ENCODE data around the gene FHDC1.

Gene FHDC1

DNA sequence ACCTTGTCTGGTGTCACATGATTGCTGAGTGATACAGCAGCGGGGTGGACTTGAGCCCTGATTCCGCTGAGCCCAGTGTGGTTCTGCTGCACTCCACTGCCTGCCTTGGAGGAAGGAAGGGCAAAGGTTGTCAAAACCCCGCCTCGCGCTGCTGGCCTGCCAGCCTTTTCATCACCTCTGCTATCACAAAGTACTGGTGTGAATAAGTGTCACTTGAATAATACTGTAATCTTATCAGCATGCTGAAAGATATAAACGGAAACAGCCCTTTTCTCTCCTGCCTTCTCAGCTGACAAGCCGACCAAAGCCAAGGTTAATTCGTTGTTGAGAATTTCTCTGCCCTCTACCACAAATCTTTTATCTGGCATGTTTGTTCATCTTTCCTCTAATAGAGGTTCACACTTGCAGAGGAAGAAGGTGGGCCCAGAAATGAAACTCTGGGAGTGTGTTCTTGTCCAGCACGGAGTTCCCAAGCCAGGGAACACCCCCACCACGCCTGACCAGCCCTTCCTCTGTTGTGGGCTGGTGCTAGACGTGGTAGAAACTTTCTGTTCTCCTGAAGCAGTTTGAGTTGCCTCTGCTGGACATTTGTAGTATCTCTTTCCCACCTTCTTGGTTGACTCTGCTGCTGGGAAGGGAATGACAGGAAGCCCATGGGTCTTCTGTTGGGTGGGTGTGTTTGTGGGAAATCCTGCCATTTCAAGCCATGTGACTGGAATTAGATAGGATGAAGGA is 21.5 kb downstream of the FHDC1 start:
- DNase-seq (ENCODE audit: low read depth) = no peak

DNA sequence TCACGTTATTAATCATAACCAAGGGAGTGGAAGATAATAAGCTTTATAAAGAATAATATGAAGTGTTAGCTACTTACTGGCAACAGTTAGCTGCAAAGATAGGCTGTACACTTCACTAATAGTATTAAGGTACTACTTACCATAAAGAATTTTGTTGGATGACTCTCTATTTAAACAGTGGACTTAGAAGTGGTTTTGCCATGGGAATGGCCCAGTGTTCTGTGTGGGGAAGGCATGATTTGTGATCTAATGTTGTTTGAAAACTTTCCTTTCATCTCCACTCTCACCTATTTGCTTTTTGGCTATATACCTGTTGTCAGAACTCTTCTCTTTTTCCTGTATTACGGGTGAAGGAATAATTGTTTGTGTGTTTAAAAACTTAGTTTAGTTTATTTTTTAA is 23.0 kb downstream of the FHDC1 start:
- no peak for DNase-seq (ENCODE audit: low read depth)

DNA sequence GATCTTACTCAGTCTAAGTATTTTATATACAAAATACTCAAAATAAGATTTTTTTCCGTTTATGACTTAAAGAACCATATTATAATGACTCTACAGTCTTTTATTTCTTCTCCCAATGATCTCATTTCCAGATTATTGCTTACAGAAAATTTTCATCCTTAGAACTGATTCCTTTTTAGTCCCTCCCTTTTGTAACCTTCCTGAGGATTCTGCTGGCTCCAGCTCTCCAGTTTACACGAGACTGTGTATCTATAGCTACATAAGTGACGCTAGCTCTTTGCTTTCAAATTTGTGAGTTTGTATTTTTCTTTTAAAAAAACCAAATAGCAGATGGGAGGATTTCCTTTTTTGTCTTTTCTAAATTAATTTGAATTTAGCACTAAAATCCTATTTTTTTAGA is 24.0 kb downstream of the FHDC1 start:
- DNase-seq (ENCODE audit: low read depth) = no peak

DNA sequence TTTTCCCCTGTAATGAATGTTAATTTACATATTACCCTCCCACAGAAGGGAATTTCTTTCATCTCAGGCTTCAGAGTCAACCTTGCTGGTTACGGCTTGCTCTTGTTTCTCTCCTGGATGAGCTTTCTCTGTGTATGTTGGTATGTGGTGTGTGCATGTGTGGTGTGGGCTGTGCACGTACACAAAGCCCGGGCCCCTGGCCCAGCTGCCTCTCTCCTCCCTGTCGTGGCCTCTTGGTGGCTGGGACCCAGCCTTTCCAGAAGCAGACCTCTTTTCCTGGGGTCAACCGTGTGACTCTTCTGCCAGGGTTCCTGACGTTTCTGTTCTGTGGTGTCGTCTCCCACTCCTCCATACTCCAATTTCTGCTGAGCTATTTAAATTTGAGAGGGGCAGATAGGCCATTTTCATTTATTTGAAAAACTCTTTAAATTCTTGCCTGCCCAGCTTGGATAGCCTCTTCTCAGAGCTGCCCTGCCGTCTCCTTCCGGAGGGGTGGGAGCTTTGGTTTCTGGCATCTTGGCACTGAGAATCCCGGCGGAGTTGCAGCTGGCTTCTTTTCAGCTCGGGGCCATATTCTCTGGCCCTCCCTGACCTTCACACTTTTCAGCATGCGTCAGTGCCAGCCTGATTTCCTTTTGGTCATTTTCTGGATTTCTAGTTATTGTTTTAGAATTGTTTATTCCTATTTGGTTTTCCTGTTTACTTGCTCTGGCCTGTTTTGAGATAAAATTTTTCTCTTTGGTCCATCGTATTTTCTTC is 25.1 kb downstream of the FHDC1 start:
- DNase-seq (ENCODE audit: low read depth) = no peak

DNA sequence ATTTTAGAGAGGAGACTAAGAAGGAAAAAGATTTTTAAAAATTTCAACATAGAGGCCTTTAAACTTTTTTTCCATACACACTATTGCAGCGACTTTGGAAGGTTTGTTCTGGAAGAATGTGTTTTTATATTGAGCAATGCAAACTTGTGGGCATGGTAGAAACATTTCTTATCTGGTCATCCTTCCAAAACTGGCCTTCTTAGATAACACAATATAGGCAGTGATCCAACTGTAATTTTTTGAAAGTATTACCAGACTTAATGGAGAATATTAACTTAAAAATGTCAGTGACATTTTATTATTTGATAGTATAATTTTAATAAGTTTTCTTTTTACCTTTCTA is 25.6 kb downstream of the FHDC1 start:
- DNase-seq (ENCODE audit: low read depth) = no peak

DNA sequence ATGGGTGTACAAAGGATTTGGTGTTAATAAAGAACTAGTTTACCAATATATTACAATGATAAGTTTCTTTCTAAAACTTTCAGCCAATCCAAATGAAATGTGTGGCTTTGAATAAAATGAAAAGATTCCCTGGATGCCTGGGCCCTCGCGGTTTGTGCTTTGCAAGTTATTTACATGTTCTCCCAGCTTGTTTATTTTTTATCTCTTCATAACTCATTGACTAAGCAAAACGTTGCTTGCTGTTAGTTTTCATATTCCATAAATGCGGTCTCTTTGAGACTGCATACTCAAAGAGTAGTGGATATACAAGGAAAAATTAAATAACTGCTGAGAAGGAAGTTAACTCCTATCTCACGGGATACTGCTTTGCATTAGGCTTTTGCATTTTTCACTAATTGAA is 26.0 kb downstream of the FHDC1 start:
- DNase-seq (ENCODE audit: low read depth) = no peak

DNA sequence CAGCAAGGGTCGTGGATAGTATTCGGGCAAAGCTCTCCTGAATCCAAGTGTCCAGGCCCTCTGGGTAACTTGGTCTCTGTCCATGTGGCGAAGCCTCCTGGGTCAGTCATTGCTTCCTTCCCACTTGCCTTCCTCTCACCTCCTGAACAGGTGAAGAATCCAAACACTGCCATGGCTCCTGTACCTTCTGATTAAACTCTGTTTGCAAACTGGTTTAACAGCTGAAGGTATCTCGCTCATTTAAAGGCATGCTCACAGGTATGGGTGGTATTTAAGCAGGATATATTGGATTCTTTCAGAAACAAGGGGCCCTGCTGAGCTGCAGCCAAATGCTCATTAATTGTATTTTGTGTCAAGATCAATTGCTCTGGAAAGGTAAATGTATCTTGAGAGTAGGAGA is 28.2 kb downstream of the FHDC1 start:
- no peak for DNase-seq (ENCODE audit: low read depth)

DNA sequence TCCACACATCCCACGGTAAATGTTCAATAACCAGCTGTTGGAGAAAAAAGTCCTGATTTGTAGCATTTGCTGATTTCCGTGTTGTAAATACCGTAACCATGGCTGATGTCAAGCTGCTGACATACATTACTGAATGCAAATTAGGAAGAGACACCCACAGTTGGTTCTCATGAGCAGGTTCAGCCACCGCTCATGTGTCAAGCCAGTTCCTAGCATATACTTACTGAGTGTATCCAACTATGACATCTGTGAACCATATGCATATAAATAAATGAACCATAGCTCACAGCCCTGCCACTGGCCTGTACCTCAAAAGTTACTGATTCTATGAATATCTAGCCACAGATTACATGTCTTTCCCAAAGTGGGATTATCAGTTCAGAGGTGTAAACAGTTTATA is 29.5 kb downstream of the FHDC1 start:
- DNase-seq (ENCODE audit: low read depth) = no peak

DNA sequence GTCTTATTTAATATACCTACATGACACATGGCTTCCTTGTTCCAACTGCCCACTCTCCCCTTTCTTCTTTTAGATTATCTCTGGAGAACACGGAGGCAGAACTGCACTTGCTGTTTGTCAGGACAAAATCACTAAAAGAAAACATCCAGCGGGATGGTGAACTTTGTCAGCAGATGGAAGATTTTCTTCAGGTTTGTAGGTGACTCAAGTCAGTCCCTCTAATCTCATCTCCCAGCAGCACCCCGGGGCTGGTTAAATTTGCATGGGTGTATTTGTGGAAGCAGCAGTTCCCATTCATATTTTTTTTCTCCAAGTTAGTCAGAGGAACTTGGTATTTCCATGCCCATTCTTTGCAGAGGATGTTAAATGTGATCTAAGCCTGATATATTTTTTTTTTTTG is 31.8 kb downstream of the FHDC1 start:
- DNase-seq (ENCODE audit: low read depth) = no peak

DNA sequence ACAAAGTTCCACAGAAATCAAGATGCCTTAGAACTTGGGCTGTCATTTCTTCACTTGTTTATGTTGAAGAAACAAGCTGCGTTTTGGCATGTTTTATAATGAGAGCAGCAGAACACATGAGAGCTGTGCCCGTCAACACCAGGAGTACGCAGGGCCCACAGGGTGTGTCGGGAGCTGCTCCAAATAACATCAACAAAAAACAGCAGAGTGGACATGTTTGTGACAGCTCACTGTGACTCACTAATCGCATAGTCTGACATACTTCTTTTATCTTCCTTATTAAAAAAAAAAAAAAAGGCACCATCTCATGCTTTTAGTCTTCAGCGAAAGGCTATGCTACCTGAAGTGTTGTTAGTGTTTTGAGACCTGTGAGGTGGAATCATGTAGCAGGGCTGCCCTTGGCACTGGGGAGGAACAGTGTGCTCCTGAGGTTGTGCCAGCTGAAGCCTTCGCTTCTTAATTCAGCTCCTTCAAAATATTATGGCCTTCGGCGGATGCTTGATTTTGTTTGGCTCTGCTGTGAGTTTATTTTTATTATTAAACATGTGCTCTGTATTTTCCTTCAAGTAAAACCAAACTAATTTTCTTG is 32.8 kb downstream of the FHDC1 start:
- no peak for DNase-seq (ENCODE audit: low read depth)

DNA sequence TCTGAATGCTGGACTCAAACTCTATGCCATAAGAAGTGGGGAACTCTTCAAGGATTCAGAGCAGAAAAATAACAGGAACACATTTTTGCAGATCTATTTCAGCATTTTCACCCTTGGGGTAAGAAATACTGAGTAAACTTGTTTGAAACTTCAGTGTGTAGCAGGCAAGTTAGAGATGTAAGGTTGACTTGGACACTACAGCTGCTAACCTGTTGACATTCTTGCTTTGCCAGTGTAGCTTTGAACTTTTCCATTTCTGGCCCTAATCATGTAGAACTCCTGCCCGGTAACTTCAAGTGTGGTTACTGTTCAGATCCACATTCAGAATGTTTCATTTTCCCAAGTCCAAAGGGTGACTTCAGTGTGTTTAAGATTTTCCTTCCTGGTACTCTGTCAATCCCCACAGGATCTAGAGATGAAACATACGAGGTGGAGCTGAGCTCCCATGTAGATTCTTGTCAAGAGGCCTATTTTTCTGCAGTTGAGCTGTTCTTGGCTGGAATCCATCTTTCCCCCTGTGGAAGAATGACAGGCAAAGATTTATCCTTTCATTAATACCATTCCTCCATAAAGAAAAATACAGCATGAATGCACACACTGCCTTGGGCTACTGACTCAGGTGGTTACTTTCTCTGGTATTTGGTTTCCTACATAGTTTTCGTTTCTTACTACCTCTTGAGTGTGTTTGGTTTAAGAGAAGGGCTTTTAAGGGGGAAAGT is 34.1 kb downstream of the FHDC1 start:
- no peak for DNase-seq (ENCODE audit: low read depth)

DNA sequence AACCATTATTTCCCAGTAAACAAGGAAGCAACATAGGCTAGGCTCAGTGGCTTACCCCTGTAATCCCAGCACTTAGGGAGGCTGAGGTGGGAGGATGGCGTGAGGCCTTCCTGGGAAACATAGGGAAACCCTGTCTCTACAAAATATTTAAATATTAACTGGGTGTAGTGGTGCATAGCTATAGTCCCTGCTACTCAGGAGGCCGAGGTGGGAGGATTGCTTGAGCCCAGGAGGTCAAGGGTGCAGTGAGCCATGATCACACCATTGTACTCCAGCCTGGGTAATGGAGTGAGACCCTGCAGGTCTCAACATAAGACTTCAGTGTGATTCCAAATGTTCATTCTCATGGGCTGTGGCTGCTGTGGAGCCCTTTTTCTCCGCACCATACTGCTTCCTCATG is 34.9 kb downstream of the FHDC1 start:
- no peak for DNase-seq (ENCODE audit: low read depth)

DNA sequence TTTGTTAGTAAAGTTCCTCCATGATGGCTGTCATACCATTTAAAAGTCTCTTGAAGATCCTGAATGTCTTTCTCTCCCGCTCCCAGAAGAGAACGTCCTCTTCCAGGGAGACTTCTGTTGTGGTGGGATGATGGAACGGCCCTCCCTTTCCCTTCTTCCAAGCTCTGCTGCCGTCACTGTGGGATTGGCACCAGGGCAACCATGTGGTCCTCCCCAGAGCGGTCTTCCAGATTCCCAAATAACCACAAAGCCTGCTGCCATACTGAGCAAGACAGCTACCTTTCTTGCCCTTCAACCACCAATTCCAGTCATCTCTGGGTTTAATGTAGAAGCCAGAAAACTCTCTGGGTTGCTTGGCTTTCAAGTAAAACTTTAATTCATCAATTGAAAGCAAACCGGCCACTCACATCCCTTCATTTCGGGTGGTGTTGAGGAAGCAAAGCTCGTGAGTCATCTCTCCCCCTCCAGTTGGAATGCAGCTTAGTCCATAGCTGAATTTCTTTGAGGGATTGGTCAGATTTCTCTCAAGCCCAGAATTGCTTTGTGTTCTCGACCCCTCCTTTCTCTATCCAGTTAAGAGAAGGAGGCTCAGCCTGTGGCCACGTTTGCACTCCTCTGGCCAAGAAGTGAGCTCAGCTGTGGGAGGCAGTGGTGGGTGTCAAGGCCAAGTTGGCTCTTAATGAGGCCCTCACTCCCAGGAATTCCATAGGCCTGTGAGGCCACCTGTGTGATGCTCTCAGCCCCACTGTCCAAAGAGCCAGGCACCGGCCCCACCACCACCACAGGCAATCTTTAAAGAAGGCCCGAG is 36.9 kb downstream of the FHDC1 start:
- DNase-seq (ENCODE audit: low read depth) = no peak

DNA sequence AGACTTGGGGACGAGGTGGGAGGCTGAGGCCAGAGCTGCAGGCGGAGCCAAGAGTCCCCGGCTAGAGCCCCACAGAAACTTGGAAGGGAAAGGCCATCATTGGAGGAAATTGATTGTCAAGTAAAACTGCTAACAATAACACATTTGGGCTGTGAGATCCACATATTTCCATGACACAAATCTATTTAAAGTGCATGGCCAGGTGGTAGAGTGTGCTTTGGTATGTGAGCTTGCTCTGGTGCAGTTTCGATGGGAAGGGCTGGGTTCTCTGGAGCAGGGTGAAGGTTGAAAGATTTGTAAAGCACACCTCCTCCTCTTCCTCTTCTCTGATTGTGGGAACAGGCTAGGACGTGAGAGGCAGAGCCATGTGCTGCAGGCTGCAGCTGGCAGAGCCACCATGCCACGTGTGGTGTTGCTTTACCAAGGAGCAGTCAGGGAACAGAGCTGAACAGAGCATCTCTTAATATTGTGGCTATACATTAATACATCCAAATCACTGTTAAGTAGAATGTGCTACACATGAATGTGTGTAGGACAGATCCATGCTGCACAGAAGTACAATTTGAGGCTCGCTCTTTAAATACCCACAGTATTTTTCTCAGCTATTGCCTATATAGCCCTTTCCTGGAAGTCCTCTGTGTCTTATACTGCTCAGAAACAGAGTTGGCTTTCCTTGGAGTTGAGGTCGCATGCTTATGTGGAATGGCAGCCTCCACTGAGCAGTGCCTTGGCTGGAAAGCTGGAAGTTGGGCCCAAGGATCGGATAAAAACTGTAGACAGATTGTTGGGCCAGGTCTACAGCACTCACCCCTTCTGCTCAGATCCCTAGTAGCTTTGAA is 37.7 kb downstream of the FHDC1 start:
- no peak for DNase-seq (ENCODE audit: low read depth)

DNA sequence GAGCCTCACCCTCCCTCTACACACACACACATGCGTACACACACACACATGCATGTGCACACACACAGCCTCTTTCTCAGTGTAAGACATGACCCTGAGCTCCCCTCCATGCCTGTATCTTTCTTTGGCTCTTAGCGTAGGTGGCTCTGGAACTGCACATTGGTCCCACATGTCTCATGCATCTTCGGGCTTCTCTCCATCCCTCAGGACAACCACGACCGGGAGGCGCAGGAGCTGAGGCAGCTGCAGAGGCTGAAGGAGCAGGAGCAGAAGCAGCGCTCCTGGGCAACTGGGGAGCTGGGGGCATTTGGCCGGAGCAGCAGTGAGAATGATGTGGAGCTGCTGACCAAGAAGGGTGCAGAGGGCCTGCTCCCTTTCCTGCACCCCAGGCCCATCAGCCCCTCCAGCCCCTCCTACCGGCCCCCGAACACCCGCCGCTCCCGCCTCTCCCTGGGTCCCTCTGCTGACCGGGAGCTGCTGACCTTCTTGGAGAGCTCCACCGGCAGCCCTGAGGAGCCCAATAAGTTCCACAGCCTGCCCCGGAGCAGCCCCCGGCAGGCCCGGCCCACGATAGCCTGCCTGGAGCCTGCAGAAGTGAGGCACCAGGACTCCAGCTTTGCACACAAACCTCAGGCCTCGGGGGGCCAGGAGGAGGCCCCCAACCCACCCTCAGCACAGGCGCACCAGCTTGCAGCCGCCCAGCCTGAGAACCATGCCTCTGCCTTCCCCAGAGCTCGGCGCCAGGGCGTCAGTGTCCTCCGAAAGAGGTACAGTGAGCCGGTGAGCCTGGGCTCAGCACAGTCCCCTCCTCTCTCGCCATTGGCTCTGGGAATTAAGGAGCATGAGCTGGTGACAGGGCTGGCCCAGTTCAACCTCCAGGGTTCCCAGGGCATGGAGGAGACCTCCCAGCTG is 38.6 kb downstream of the FHDC1 start:
- no peak for DNase-seq (ENCODE audit: low read depth)

DNA sequence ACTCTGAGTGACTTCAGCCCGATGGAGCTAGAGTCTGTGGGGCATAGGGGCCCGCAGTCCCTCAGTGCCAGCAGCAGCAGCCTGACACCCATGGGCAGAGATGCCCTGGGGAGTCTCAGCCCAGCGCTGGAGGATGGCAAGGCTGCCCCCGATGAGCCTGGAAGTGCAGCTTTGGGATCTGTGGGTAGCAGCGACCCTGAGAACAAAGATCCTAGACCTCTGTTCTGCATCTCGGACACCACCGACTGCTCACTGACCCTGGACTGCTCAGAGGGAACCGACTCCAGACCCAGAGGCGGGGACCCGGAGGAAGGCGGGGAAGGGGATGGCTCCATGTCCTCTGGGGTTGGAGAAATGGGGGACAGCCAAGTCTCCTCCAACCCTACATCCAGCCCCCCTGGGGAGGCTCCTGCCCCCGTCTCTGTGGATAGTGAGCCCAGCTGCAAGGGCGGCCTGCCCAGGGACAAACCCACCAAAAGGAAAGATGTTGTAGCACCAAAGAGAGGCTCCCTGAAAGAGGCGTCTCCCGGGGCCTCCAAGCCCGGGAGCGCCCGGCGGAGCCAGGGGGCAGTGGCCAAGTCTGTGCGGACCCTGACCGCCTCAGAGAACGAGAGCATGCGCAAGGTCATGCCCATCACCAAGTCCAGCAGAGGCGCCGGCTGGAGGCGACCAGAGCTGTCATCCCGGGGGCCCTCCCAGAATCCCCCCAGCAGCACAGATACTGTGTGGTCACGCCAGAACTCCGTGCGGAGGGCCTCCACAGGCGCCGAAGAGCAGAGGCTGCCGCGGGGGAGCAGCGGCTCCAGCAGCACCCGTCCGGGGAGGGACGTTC is 39.5 kb downstream of the FHDC1 start:
- no peak for DNase-seq (ENCODE audit: low read depth)

DNA sequence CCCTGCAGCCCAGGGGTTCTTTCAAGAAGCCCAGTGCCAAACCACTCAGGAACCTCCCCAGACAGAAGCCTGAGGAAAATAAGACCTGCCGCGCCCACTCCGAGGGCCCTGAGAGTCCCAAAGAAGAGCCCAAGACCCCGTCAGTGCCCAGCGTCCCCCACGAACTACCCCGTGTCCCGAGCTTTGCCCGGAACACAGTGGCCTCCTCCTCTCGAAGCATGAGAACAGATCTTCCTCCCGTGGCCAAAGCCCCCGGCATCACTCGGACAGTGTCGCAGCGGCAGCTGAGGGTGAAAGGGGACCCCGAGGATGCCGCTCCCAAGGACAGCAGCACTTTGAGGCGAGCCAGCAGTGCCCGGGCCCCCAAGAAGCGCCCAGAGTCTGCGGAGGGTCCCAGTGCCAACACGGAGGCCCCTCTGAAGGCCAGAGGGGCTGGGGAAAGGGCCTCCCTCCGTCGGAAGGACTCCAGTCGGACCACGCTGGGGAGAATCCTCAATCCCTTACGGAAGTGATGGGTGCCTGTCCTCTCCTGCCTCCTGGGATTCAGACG is 40.2 kb downstream of the FHDC1 start:
- DNase-seq (ENCODE audit: low read depth) = no peak

DNA sequence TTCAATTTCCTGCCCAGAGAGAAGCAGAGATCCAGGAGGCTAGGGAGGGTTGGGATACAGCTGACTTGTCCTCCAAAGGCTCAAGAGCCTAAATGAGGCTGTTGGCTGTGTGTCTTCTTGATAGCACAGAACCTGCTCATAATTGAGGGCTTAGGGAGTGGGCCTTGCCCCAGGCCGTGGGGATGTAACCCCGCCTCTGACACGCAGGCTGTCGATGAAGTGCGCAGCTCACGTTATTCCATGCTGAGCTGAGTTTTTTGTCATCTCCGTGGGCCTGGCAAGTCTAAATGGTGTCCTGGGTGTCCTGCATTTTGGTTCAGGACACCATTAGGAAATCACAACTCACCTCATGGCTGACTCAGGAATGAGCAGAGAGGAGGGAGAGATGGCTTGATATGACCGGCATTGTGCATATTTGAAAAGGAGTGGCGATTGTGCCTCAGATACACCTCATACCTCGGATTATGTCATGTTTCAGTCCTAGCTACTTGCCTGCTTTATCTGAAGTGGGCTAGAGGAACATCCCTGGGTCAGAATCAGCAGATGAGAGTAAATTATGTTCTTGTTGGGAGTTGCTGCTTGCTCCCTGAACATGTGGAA is 43.7 kb downstream of the FHDC1 start:
- no peak for DNase-seq (ENCODE audit: low read depth)
